GM23338 (cell line): ENCODE results near the gene ZNF440. TPM values are rescaled to one million over a fixed set of nuclear protein-coding genes. Genes with fewer than 3 reads are reported as not detected.
A peak's percentile ranks its signal among the peaks of the same experiment; 100 is the strongest.
"Not testable (repeated sequence)": the region's sequence is repeated elsewhere in the genome, so short reads cannot be mapped to it uniquely, and the experiment has no call there.

ENCODE experiments used
- ATAC-seq: fragments of 200-7000 bp; cut with Tn5 transposase; 3 replicates; pipeline ENCODE4 v1.9.1; 2020
- DNase-seq: peaks from one replicate; pipeline ENCODE4 v3.0.0-alpha.2; 2015; ENCODE audit warnings: low spot score
- H2AFZ ChIP-seq: fragments of 200-600 bp; sonication (generic); 2 replicates; pipeline ENCODE4 v1.8.0; 2016; ENCODE audit warnings: antibody characterized with exemption, mild to moderate bottlenecking, moderate library complexity
- H3F3A ChIP-seq: fragments of 200-600 bp; sonication (generic); replicated peaks from 2 replicates; pipeline ENCODE4 v1.8.0; 2017; ENCODE audit warnings: antibody characterized with exemption, mixed run types, low read depth
- H3K27ac ChIP-seq: fragments of 200-600 bp; sonication (generic); 2 replicates; pipeline ENCODE4 v1.6.1; 2016; ENCODE audit warnings: low read depth
- H3K27me3 ChIP-seq: fragments of 200-600 bp; sonication (generic); 2 replicates; pipeline ENCODE4 v1.8.0; 2016; ENCODE audit warnings: mild to moderate bottlenecking, mixed run types, moderate library complexity; ENCODE audit not compliant: insufficient read depth
- H3K36me3 ChIP-seq: fragments of 200-600 bp; sonication (generic); 2 replicates; pipeline ENCODE4 v1.8.0; 2016; ENCODE audit warnings: mild to moderate bottlenecking; ENCODE audit not compliant: insufficient read depth
- H3K4me1 ChIP-seq: fragments of 200-600 bp; sonication (generic); 2 replicates; pipeline ENCODE4 v1.8.0; 2016; ENCODE audit warnings: mild to moderate bottlenecking, moderate library complexity; ENCODE audit not compliant: insufficient read depth
- H3K4me2 ChIP-seq: fragments of 200-600 bp; sonication (generic); 2 replicates; pipeline ENCODE4 v1.7.1; 2017; ENCODE audit warnings: mixed run types
- H3K4me3 ChIP-seq: fragments of 200-600 bp; sonication (generic); 2 replicates; pipeline ENCODE4 v1.6.1; 2016; ENCODE audit warnings: mixed run types
- H3K79me2 ChIP-seq: fragments of 200-600 bp; sonication (generic); replicated peaks from 2 replicates; pipeline ENCODE4 v1.8.0; 2017; ENCODE audit warnings: mild to moderate bottlenecking; ENCODE audit not compliant: insufficient read depth
- H3K9me2 ChIP-seq: fragments of 200-600 bp; sonication (generic); 2 replicates; pipeline ENCODE4 v1.8.0; 2017; ENCODE audit not compliant: insufficient read depth
- H4K20me1 ChIP-seq: fragments of 200-600 bp; sonication (generic); replicated peaks from 2 replicates; pipeline ENCODE4 v1.8.0; 2017; ENCODE audit warnings: mild to moderate bottlenecking; ENCODE audit not compliant: insufficient read depth
- H3K27ac Mint-ChIP-seq: 2 replicates; pipeline ENCODE4 v1.8.0; 2020; ENCODE audit warnings: inconsistent platforms, mild to moderate bottlenecking, moderate library complexity, mixed read lengths
- H3K27me3 Mint-ChIP-seq: 3 replicates; pipeline ENCODE4 v1.8.0; 2022; ENCODE audit warnings: low read depth, mild to moderate bottlenecking, moderate library complexity, mixed read lengths, inconsistent platforms; ENCODE audit not compliant: insufficient read depth, poor library complexity
- H3K36me3 Mint-ChIP-seq: 3 replicates; pipeline ENCODE4 v1.8.0; 2021; ENCODE audit warnings: low read depth, mild to moderate bottlenecking, inconsistent platforms, moderate library complexity, mixed read lengths
- H3K4me1 Mint-ChIP-seq: 3 replicates; pipeline ENCODE4 v1.8.0; 2020; ENCODE audit warnings: mild to moderate bottlenecking, inconsistent platforms, mixed read lengths
- H3K4me3 Mint-ChIP-seq: 3 replicates; pipeline ENCODE4 v1.8.0; 2021; ENCODE audit warnings: moderate library complexity, mild to moderate bottlenecking, inconsistent platforms, mixed read lengths
- H3K9me3 Mint-ChIP-seq: 3 replicates; pipeline ENCODE4 v1.8.0; 2020; ENCODE audit warnings: moderate library complexity, mild to moderate bottlenecking, inconsistent platforms, mixed read lengths
- EZH2phosphoT487 ChIP-seq: fragments of 200-600 bp; sonication (generic); IDR thresholded peaks from one replicate; pipeline ENCODE4 v1.8.1; 2018; ENCODE audit warnings: antibody characterized with exemption; ENCODE audit not compliant: unreplicated experiment
- NANOG ChIP-seq: IDR thresholded peaks from 2 replicates; pipeline ENCODE4 v1.6.1; 2016; ENCODE audit warnings: antibody characterized with exemption, borderline replicate concordance
- ZNF114 ChIP-seq: fragments of 250-450 bp; sonication (Bioruptor Pico); IDR thresholded peaks from 2 replicates; pipeline ENCODE4 v1.5.0; 2020; ENCODE audit warnings: mild to moderate bottlenecking, moderate library complexity
- polyA plus RNA-seq: library from polyadenylated mRNA; unstranded; fragments of >200 nt; fragmentation: Nextera tagmentation; extraction: Ambion mirVana; gene quantifications from 2 replicates; pipeline ENCODE4 v1.2.1, GENCODE V29; 2016
- total RNA-seq: library from RNA; depleted of rRNA; stranded (reverse); fragments of >200 nt; shearing (Covaris generic); gene quantifications from 2 replicates; pipeline ENCODE4 v1.2.3, GENCODE V29; 2014
- TF ChIP-seq, protein P1 (sequence below), 2 experiments: fragments of 200-600 bp in 1 of 2; sonication (generic) in 1 of 2; conservative IDR thresholded peaks; 2 replicates each; pipeline versions ENCODE4 v1.5.1 to v1.6.1; 2016 to 2017; ENCODE audit warnings: antibody characterized with exemption in 2 of 2, low read depth in 2 of 2, mild to moderate bottlenecking in 2 of 2, moderate library complexity in 1 of 2
- TF ChIP-seq, protein P2 (sequence below): IDR thresholded peaks from one replicate; pipeline ENCODE4 v1.6.1; 2018; ENCODE audit warnings: antibody characterized with exemption; ENCODE audit not compliant: unreplicated experiment
- TF ChIP-seq, protein P3 (sequence below): IDR thresholded peaks from 2 replicates; pipeline ENCODE4 v1.6.1; 2016; ENCODE audit warnings: antibody characterized with exemption

ZNF440 gene
- total and polyA plus RNA-seq, 2 experiments from 2014 or later: 2.5 to 9.3 TPM

DNA sequence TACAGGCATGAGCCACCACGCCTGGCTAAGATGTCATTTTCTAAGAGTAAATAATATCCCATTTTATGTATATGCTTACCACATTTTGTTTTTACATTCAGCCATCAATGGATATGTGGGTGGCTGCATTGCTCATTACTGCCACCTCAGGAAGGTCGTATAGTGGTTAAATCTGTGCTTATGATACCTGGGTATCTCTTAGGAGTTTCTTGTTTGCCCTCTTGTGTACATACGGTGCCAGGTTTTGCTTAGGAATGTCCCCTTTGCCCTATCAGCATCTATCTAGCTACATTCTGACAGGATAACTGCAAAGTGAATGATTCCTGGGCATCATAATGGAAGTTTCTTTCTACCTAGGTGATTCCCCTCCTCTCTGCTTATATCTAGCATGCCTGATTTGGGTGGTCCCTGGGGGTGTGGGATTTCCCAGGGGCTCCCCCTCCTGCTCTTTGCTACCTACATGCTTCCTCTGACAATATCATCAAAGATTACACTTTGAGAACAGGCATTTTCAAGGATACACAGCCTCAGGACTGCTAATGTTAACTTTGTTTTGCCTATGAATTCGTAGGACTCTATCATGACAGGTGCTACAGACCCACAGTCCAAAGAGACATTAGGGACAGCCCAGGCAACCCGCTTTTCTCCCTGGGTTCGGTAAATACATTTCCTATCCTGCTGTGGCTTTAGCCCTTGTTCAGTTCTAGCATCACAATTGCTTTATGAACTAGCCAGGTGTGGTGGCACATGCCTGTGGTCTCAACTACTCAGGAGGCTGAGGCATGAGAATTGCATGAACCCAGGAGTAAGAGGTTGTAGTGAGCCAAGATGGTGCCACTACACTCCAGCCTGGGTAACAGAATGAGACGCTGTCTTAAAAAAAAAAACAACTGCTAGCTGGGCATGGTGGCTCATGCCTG is 15.1 kb downstream of the ZNF440 start:
- not testable (repeated sequence) for H3K27me3 Mint-ChIP-seq, H4K20me1 ChIP-seq, H3K4me1 Mint-ChIP-seq, H3K27ac ChIP-seq, H3K4me2 ChIP-seq, H3K4me1 ChIP-seq, H3F3A ChIP-seq, H3K27me3 ChIP-seq, DNase-seq, H2AFZ ChIP-seq, ATAC-seq, H3K4me3 ChIP-seq, H3K79me2 ChIP-seq, H3K9me2 ChIP-seq, H3K4me3 Mint-ChIP-seq, H3K27ac Mint-ChIP-seq
- H3K36me3 Mint-ChIP-seq: peaks cover 30% of the 10 kb centered on the region
- H3K9me3 Mint-ChIP-seq: peaks cover 97% of the 10 kb centered on the region
- TF ChIP-seq, protein P1, sequence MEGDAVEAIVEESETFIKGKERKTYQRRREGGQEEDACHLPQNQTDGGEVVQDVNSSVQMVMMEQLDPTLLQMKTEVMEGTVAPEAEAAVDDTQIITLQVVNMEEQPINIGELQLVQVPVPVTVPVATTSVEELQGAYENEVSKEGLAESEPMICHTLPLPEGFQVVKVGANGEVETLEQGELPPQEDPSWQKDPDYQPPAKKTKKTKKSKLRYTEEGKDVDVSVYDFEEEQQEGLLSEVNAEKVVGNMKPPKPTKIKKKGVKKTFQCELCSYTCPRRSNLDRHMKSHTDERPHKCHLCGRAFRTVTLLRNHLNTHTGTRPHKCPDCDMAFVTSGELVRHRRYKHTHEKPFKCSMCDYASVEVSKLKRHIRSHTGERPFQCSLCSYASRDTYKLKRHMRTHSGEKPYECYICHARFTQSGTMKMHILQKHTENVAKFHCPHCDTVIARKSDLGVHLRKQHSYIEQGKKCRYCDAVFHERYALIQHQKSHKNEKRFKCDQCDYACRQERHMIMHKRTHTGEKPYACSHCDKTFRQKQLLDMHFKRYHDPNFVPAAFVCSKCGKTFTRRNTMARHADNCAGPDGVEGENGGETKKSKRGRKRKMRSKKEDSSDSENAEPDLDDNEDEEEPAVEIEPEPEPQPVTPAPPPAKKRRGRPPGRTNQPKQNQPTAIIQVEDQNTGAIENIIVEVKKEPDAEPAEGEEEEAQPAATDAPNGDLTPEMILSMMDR (conservative IDR thresholded peaks at IDR 0.05; ENCODE audit: low read depth in 2 of 2): peak; percentile 26 to 31; a peak in 3 of 4 replicates
- H3K36me3 ChIP-seq: peaks cover 22% of the 10 kb centered on the region

DNA sequence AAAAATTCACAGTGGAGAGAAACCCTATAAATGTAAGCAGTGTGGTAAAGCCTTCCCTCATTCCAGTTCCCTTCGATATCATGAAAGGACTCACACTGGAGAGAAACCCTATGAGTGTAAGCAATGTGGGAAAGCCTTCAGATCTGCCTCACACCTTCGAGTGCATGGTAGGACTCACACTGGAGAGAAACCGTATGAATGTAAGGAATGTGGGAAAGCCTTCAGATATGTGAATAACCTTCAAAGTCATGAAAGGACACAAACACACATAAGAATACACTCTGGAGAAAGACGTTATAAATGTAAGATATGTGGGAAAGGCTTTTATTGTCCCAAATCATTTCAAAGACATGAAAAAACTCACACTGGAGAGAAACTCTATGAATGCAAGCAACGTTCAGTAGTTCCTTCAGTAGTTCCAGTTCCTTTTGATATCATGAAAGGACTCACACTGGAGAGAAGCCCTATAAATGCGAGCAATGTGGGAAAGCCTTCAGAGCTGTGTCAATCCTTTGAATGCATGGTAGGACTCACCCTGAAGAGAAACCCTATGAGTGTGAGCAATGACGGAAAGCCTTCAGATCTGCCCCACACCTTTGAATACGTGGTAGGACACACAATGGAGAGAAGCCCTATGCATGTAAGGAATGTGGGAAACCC is 18.3 kb downstream of the ZNF440 start:
- Histone ChIP-seq H3F3A (no peaks in the 10 kb centered on the region), H2AFZ (no peak overlapping the region), H3K4me1 (no peaks in the 10 kb centered on the region), H3K4me2 (no peak overlapping the region), H3K4me3 (no peak overlapping the region), H3K36me3 (peaks cover 22% of the 10 kb centered on the region), H3K27ac (no peak overlapping the region), H4K20me1 (no peaks in the 10 kb centered on the region), H3K79me2 (no peaks in the 10 kb centered on the region), H3K27me3 (no peaks in the 10 kb centered on the region), H3K9me2 (no peaks in the 10 kb centered on the region)
- DNase-seq (no peak), ATAC-seq (no peak)
- Mint-ChIP-seq H3K4me3 (no peak overlapping the region), H3K4me1 (no peaks in the 10 kb centered on the region), H3K27me3 (peaks cover 5% of the 10 kb centered on the region), H3K27ac (no peak overlapping the region), H3K36me3 (peaks cover 35% of the 10 kb centered on the region), H3K9me3 (peaks cover 98% of the 10 kb centered on the region)
- TF ChIP-seq ZNF114: no peak
- no peak for TF ChIP-seq NANOG
- no peak for TF ChIP-seq EZH2phosphoT487
- TF ChIP-seq, protein P2, sequence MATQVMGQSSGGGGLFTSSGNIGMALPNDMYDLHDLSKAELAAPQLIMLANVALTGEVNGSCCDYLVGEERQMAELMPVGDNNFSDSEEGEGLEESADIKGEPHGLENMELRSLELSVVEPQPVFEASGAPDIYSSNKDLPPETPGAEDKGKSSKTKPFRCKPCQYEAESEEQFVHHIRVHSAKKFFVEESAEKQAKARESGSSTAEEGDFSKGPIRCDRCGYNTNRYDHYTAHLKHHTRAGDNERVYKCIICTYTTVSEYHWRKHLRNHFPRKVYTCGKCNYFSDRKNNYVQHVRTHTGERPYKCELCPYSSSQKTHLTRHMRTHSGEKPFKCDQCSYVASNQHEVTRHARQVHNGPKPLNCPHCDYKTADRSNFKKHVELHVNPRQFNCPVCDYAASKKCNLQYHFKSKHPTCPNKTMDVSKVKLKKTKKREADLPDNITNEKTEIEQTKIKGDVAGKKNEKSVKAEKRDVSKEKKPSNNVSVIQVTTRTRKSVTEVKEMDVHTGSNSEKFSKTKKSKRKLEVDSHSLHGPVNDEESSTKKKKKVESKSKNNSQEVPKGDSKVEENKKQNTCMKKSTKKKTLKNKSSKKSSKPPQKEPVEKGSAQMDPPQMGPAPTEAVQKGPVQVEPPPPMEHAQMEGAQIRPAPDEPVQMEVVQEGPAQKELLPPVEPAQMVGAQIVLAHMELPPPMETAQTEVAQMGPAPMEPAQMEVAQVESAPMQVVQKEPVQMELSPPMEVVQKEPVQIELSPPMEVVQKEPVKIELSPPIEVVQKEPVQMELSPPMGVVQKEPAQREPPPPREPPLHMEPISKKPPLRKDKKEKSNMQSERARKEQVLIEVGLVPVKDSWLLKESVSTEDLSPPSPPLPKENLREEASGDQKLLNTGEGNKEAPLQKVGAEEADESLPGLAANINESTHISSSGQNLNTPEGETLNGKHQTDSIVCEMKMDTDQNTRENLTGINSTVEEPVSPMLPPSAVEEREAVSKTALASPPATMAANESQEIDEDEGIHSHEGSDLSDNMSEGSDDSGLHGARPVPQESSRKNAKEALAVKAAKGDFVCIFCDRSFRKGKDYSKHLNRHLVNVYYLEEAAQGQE: no peak
- TF ChIP-seq, protein P3, sequence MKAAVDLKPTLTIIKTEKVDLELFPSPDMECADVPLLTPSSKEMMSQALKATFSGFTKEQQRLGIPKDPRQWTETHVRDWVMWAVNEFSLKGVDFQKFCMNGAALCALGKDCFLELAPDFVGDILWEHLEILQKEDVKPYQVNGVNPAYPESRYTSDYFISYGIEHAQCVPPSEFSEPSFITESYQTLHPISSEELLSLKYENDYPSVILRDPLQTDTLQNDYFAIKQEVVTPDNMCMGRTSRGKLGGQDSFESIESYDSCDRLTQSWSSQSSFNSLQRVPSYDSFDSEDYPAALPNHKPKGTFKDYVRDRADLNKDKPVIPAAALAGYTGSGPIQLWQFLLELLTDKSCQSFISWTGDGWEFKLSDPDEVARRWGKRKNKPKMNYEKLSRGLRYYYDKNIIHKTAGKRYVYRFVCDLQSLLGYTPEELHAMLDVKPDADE: no peak
